Mammary microvascular endothelial cell (primary cell): Measurements from ENCODE around the gene TPMT. TPM values are rescaled to one million over a fixed set of nuclear protein-coding genes. Genes with fewer than 3 reads are reported as not detected.

Experiments
- total RNA-seq: library from RNA; depleted of rRNA; stranded (reverse); fragments of >200 nt; gene quantifications from 2 replicates; pipeline ENCODE4 v1.2.3, GENCODE V29; 2015

Gene TPMT
- total RNA-seq = 21.3 and 25.8 TPM in 2 replicates

GRCh38 chr6:18154507-18155149, at the start of gene TPMT:
Gene TPMT (minus strand): TSS chr6:18155077. CDS start chr6:18149127, 5,950 bp downstream.

GRCh38 chr6:18155150-18155863, 430 bp upstream of the TPMT start, which contains the start of gene KDM1B:
Gene KDM1B (plus strand): TSS chr6:18155422. CDS start chr6:18159896, 4,474 bp downstream.

GRCh38 chr6:18122128-18123093, 32.5 kb downstream of the TPMT start, which contains the start of gene NHLRC1:
Gene NHLRC1 (minus strand): TSS chr6:18122677. CDS start chr6:18122606, 71 bp downstream.

Other genes starting within 250 kb of the TPMT start
- 83.4 and 83.5 TPM in 2 replicates for gene KIF13A, start 167.4 kb downstream of the TPMT start, total RNA-seq
- gene NHLRC1, start 32.4 kb downstream of the TPMT start, total RNA-seq = 2.9 TPM in 2 replicates
- gene KDM1B, start 345 bp upstream of the TPMT start, total RNA-seq = 10.3 and 12.6 TPM in 2 replicates
- 130 and 135 TPM in 2 replicates for gene DEK, start 109.5 kb upstream of the TPMT start, total RNA-seq
- 74.5 and 77.0 TPM in 2 replicates for gene RNF144B, start 232.3 kb upstream of the TPMT start, total RNA-seq